Right atrium auricular region (tissue), 2 donors: Measurements from ENCODE around the gene HK3. TPM values are rescaled to one million over a fixed set of nuclear protein-coding genes. Genes with fewer than 3 reads are reported as not detected.

Source experiments
- DNase-seq: peaks from one replicate; pipeline ENCODE4 v3.0.0-alpha.2; 2019; ENCODE audit warnings: low spot score
- H3K27ac ChIP-seq, 2 donors: fragments of 200-600 bp; sonication (generic); 1 replicate in 1 of 2; 2 replicates in 1 of 2; pipeline ENCODE4 v1.5.1; 2016 to 2019
- H3K27me3 ChIP-seq, 2 donors: fragments of 200-600 bp; sonication (generic); one replicate each; pipeline versions ENCODE4 v1.5.1 to v1.6.0; 2017 to 2019
- H3K36me3 ChIP-seq: fragments of 200-600 bp; sonication (generic); one replicate; pipeline ENCODE4 v1.5.1; 2016
- H3K4me1 ChIP-seq, 2 donors: fragments of 200-600 bp; sonication (generic); one replicate each; pipeline versions ENCODE4 v1.5.1 to v1.6.0; 2017 to 2019
- H3K4me3 ChIP-seq, 2 donors: fragments of 200-600 bp; sonication (generic); 1 replicate in 1 of 2; 2 replicates in 1 of 2; pipeline ENCODE4 v1.5.1; 2017 to 2019; ENCODE audit warnings: mild to moderate bottlenecking in 1 of 2, moderate library complexity in 1 of 2
- H3K9me3 ChIP-seq, 2 donors: fragments of 200-600 bp; sonication (generic); one replicate each; pipeline ENCODE4 v1.5.1; 2019
- CTCF ChIP-seq, 2 donors: fragments of 200-600 bp; sonication (generic); IDR thresholded peaks; one replicate each; pipeline ENCODE4 v1.5.1; 2019; ENCODE audit warnings: antibody characterized with exemption in 2 of 2
- total RNA-seq, 2 donors: library from RNA; depleted of rRNA; stranded (reverse); fragments of >200 nt; gene quantifications; one replicate each; pipeline ENCODE4 v1.1.0, GENCODE V29; 2016

The HK3 gene
- total RNA-seq, 2 donors from 2014 or later, result 0.85 to 4.4 TPM

- no peaks in the 10 kb centered on the region for H3K4me1 ChIP-seq
- no peak for TF ChIP-seq CTCF (IDR thresholded peaks at IDR 0.05)
- H3K4me3 ChIP-seq, result no peak overlapping the region
- no peaks in the 10 kb centered on the region for H3K27me3 ChIP-seq
- no peaks in the 10 kb centered on the region for H3K36me3 ChIP-seq
- no peak overlapping the region for H3K27ac ChIP-seq
- no peak for DNase-seq
- no peaks in the 10 kb centered on the region for H3K9me3 ChIP-seq
Measured at GRCh38 chr5:176846335-176847140, 52.6 kb downstream of the HK3 start.

- Histone ChIP-seq H3K4me3 (no peak overlapping the region), H3K9me3 (no peaks in the 10 kb centered on the region), H3K4me1 (no peaks in the 10 kb centered on the region), H3K27me3 (no peaks in the 10 kb centered on the region), H3K27ac (no peak overlapping the region), H3K36me3 (no peaks in the 10 kb centered on the region)
- no peak for TF ChIP-seq CTCF (IDR thresholded peaks at IDR 0.05)
- DNase-seq, result no peak
Measured at GRCh38 chr5:176845392-176845713, 53.8 kb downstream of the HK3 start.

GRCh38 chr5:176844706-176845391, 54.3 kb downstream of the HK3 start:
- Histone ChIP-seq H3K4me1 (no peaks in the 10 kb centered on the region), H3K36me3 (no peaks in the 10 kb centered on the region), H3K27ac (no peak overlapping the region), H3K9me3 (no peaks in the 10 kb centered on the region), H3K4me3 (no peak overlapping the region), H3K27me3 (no peaks in the 10 kb centered on the region)
- no peak for DNase-seq
- no peak for TF ChIP-seq CTCF (IDR thresholded peaks at IDR 0.05)

- no peak for TF ChIP-seq CTCF (IDR thresholded peaks at IDR 0.05)
- Histone ChIP-seq H3K4me3 (no peak overlapping the region), H3K36me3 (no peaks in the 10 kb centered on the region), H3K9me3 (no peaks in the 10 kb centered on the region), H3K4me1 (no peaks in the 10 kb centered on the region), H3K27me3 (no peaks in the 10 kb centered on the region), H3K27ac (no peak overlapping the region)
- no peak for DNase-seq
Measured at GRCh38 chr5:176844281-176844680, 54.9 kb downstream of the HK3 start.

GRCh38 chr5:176843673-176844072, 55.5 kb downstream of the HK3 start:
- no peak overlapping the region for H3K27ac ChIP-seq
- no peaks in the 10 kb centered on the region for H3K36me3 ChIP-seq
- TF ChIP-seq CTCF (IDR thresholded peaks at IDR 0.05), result no peak
- H3K4me1 ChIP-seq, result no peaks in the 10 kb centered on the region
- no peak overlapping the region for H3K4me3 ChIP-seq
- no peaks in the 10 kb centered on the region for H3K9me3 ChIP-seq
- no peak for DNase-seq
- H3K27me3 ChIP-seq, result no peaks in the 10 kb centered on the region
